K562 (cell line): ENCODE measurements around the gene ENC1. TPM values are rescaled to one million over a fixed set of nuclear protein-coding genes. Genes with fewer than 3 reads are reported as not detected.

Experiments
- ATAC-seq: fragments of 200-7000 bp; cut with Tn5 transposase; 3 replicates; pipeline ENCODE4 v1.9.1; 2020; ENCODE audit warnings: moderate library complexity
- BruUV-seq: library from RNA; stranded (reverse); fragments of 400-500 nt; replicated peaks from 2 replicates; lab custom pipeline; 2021; lab: Mats Ljungman, UMichigan
- CTCF ChIA-PET: fragments of 300-600 bp; formaldehyde crosslinking; extraction: SDS; loops from one replicate; lab custom pipeline; 2021; ENCODE audit warnings: low intra/inter-chr PET ratio; lab: Yijun Ruan, JAX
- POLR2A ChIA-PET: fragments of 300-600, 350-650 bp; sonication (Branson Sonifier 250); formaldehyde crosslinking; extraction: SDS; loops from one replicate; lab custom pipeline; 2021; ENCODE audit warnings: antibody characterized with exemption, inconsistent platforms; lab: Yijun Ruan, JAX
- DNase-seq, 4 experiments: peaks; one replicate each; pipeline versions ENCODE4 v3.0.0 to v3.0.0-alpha.2; 2011 to 2018; ENCODE audit warnings: low spot score in 3 of 4, mixed read lengths in 3 of 4; ENCODE audit errors: extremely low read depth in 1 of 4
- FAIRE-seq: peaks from 2 replicates; lab custom pipeline; 2011; peaks lifted over from hg19 to GRCh38; lab: Jason Lieb, UNC
- H2AFZ ChIP-seq: 2 replicates; pipeline ENCODE4 v1.6.0; 2011; ENCODE audit warnings: low read depth, low read length, control low read depth, inconsistent platforms
- H3K27ac ChIP-seq: fragments of 200-600 bp; 3 replicates; pipeline ENCODE4 v1.8.0; 2011; ENCODE audit warnings: low read depth, mild to moderate bottlenecking, control low read depth, inconsistent platforms, low read length, moderate library complexity, mixed read lengths; ENCODE audit errors: extremely low read depth
- H3K27me3 ChIP-seq, 2 experiments: fragments of 300-600 bp in 1 of 2; 2 replicates in 1 of 2; 3 replicates in 1 of 2; pipeline versions ENCODE4 v1.6.0 to v1.8.0; 2011; ENCODE audit warnings: inconsistent platforms in 2 of 2, low read length in 2 of 2, mild to moderate bottlenecking in 1 of 2, mixed read lengths in 1 of 2, moderate library complexity in 1 of 2; ENCODE audit not compliant: control insufficient read depth in 2 of 2, insufficient read depth in 2 of 2
- H3K36me3 ChIP-seq: fragments of 300-600 bp; 3 replicates; pipeline ENCODE4 v1.8.0; 2011; ENCODE audit warnings: mild to moderate bottlenecking, low read length, inconsistent platforms; ENCODE audit not compliant: control insufficient read depth, insufficient read depth
- H3K4me1 ChIP-seq, 2 experiments: fragments of 200-600 bp in 1 of 2; replicated peaks in 1 of 2; 2 replicates in 1 of 2; 3 replicates in 1 of 2; pipeline versions ENCODE4 v1.5.1 to v1.8.0; 2011; ENCODE audit warnings: inconsistent platforms in 2 of 2, low read length in 2 of 2, mild to moderate bottlenecking in 1 of 2, mixed read lengths in 1 of 2, moderate library complexity in 1 of 2; ENCODE audit not compliant: control insufficient read depth in 2 of 2, insufficient read depth in 2 of 2
- H3K4me2 ChIP-seq: 2 replicates; pipeline ENCODE4 v1.6.1; 2011; ENCODE audit warnings: low read length, control low read depth, inconsistent platforms, mixed read lengths; ENCODE audit not compliant: insufficient read depth
- H3K4me3 ChIP-seq: fragments of 200-600 bp; sonication (generic), shearing (Covaris generic); 2 replicates; pipeline ENCODE4 v1.5.1; 2016; ENCODE audit warnings: control low read depth, inconsistent platforms
- H3K79me2 ChIP-seq: fragments of 200-600 bp; 3 replicates; pipeline ENCODE4 v1.8.0; 2011; ENCODE audit warnings: low read length, inconsistent platforms; ENCODE audit not compliant: control insufficient read depth, insufficient read depth
- H3K9ac ChIP-seq, 2 experiments: 2 replicates each; pipeline versions ENCODE4 v1.6.0 to v1.6.1; 2011; ENCODE audit warnings: low read depth in 2 of 2, low read length in 2 of 2, control low read depth in 1 of 2, inconsistent platforms in 1 of 2, mild to moderate bottlenecking in 1 of 2, mixed read lengths in 1 of 2; ENCODE audit not compliant: insufficient read depth in 1 of 2
- H3K9me1 ChIP-seq: one replicate; pipeline ENCODE4 v1.6.0; 2011; ENCODE audit warnings: inconsistent platforms, mild to moderate bottlenecking, low read length, moderate library complexity; ENCODE audit not compliant: control insufficient read depth, insufficient read depth
- H3K9me3 ChIP-seq: replicated peaks from 2 replicates; pipeline ENCODE4 v1.5.1; 2011; ENCODE audit warnings: low read depth, low read length, inconsistent platforms; ENCODE audit not compliant: control insufficient read depth, insufficient read depth
- H4K20me1 ChIP-seq: replicated peaks from 2 replicates; pipeline ENCODE4 v1.6.1; 2011; ENCODE audit warnings: low read length, inconsistent platforms, mixed read lengths; ENCODE audit not compliant: control insufficient read depth, insufficient read depth
- BRF2 ChIP-seq: IDR thresholded peaks from 3 replicates; pipeline ENCODE4 v1.6.1; 2011; ENCODE audit warnings: borderline replicate concordance, mild to moderate bottlenecking; ENCODE audit not compliant: insufficient read length, insufficient read depth
- COPS2 ChIP-seq: fragments of 450-650 bp; conservative IDR thresholded peaks from 2 replicates; pipeline ENCODE4 v1.6.1; 2016; ENCODE audit warnings: mild to moderate bottlenecking, moderate library complexity
- CTCF ChIP-seq, 3 experiments: IDR thresholded peaks in 2 of 3; conservative IDR thresholded peaks in 1 of 3; 2 replicates each; pipeline ENCODE4 v1.5.1; 2011 to 2012; ENCODE audit warnings: low read length in 3 of 3, mild to moderate bottlenecking in 3 of 3, control low read depth in 2 of 3, improper control_type of control experiment in 1 of 3, inconsistent platforms in 1 of 3, low read depth in 1 of 3, mixed read lengths in 1 of 3, moderate library complexity in 1 of 3; ENCODE audit not compliant: insufficient read depth in 2 of 3
- HDGF ChIP-seq: fragments of 450-650 bp; IDR thresholded peaks from 2 replicates; pipeline ENCODE4 v1.6.1; 2016
- KDM4B ChIP-seq, 2 experiments: fragments of 450-650 bp in 1 of 2; sonication (generic) in 1 of 2; IDR thresholded peaks; 2 replicates each; pipeline ENCODE4 v1.6.1; 2016 to 2017; ENCODE audit warnings: borderline replicate concordance in 2 of 2, antibody characterized with exemption in 1 of 2, low read depth in 1 of 2, mild to moderate bottlenecking in 1 of 2
- MYBL2 ChIP-seq, 2 experiments: fragments of 450-650 bp in 1 of 2; sonication (generic) in 1 of 2; formaldehyde crosslinking in 1 of 2; IDR thresholded peaks; 2 replicates each; pipeline versions ENCODE4 v1.6.1 to v1.8.1; 2017 to 2022; ENCODE audit warnings: borderline replicate concordance in 1 of 2, inconsistent platforms in 1 of 2, low read depth in 1 of 2, mild to moderate bottlenecking in 1 of 2, missing genetic modification reagents in 1 of 2, moderate library complexity in 1 of 2
- RBM15 ChIP-seq: fragments of 200-400 bp; formaldehyde crosslinking; IDR thresholded peaks from 2 replicates; pipeline ENCODE4 v1.6.1; 2018; ENCODE audit warnings: mild to moderate bottlenecking, low read length, moderate library complexity; ENCODE audit not compliant: insufficient read depth
- SMAD3 ChIP-seq: fragments of 450-650 bp; formaldehyde crosslinking; conservative IDR thresholded peaks from 2 replicates; pipeline ENCODE4 v1.4.0; 2020; ENCODE audit warnings: mild to moderate bottlenecking
- WGBS: fragments of 100-300 bp; shearing (Covaris generic); methylation state at CpG from one replicate; pipeline ENCODE4 v1.1.6; 2016; ENCODE audit warnings: low coverage, mixed read lengths; ENCODE audit not compliant: insufficient coverage; ENCODE audit errors: missing lambda C conversion rate; 5-methylcytosine and 5-hydroxymethylcytosine counted together
- in situ Hi-C: fragments of 300-500 bp; cut with MboI; formaldehyde crosslinking; loops from 4 replicates; pipeline ENCODE4 v1.15.0; 2018; ENCODE audit warnings: inconsistent platforms, mixed read lengths
- intact Hi-C: fragments of 100-400 bp; cut with micrococcal nuclease; formaldehyde crosslinking; loops from 2 replicates; pipeline ENCODE4 v1.14.2; 2022
- polyA plus RNA-seq, 8 experiments: library from polyadenylated mRNA; depleted of rRNA in 4 of 8; stranded (reverse) in 5 of 8; unstranded in 3 of 8; fragments of >200 nt; fragmentation: Nextera tagmentation in 2 of 8; fragmentation: Illumina TruSeq in 1 of 8; extraction: Ambion mirVana in 2 of 8; extraction: Trizol in 1 of 8; gene quantifications; 2 replicates each; pipeline versions ENCODE4 v1.2.1 to v1.2.3, GENCODE V29; 2011 to 2014; ENCODE audit warnings: inconsistent platforms in 1 of 8, missing spikeins in 1 of 8
- total RNA-seq, 7 experiments: library from RNA; depleted of rRNA in 6 of 7; stranded (reverse); fragments of >200 nt in 6 of 7; fragmentation: Illumina TruSeq in 2 of 7; extraction: Trizol in 2 of 7; gene quantifications; 2 replicates each; pipeline versions ENCODE4 v1.2.1 to v1.2.3, GENCODE V29; 2011 to 2021; ENCODE audit warnings: low replicate concordance in 1 of 7
- TF ChIP-seq, protein P1 (sequence below): sonication (generic); formaldehyde crosslinking; IDR thresholded peaks from 2 replicates; pipeline ENCODE4 v1.8.0; 2022; ENCODE audit warnings: mild to moderate bottlenecking, missing genetic modification reagents

ENC1 gene
- total and polyA plus RNA-seq, 9 of the 15 experiments (the other 6 are each of a cell fraction or from before 2014, with no cell fraction given) = 0.17 to 3.2 (median 0.97) TPM

- POLR2A ChIA-PET = no interaction called here
- H2AFZ ChIP-seq = no peak overlapping the region
- ATAC-seq (no peak), FAIRE-seq (no peak), DNase-seq (no peak)
- H3K27me3 ChIP-seq = peaks cover 3 to 15% of the 10 kb centered on the region in 2 experiments; a peak in 3 of 5 replicates
- H3K4me1 ChIP-seq = peaks cover 3 to 11% of the 10 kb centered on the region in 2 experiments; a peak in 2 of 5 replicates
- no peaks in the 10 kb centered on the region for H3K36me3 ChIP-seq
- H3K79me2 ChIP-seq = no peaks in the 10 kb centered on the region
- no peaks in the 10 kb centered on the region for H3K9me3 ChIP-seq
- H3K4me3 ChIP-seq = no peak overlapping the region
- no peak overlapping the region for H3K9ac ChIP-seq
- CTCF ChIA-PET = interaction anchor here (0.6 kb wide), 1 partner anchor 51 kb away, joined by 3 read pairs; the partner anchor contains the start of gene HEXB
- BruUV-seq = no TSS peak
- 49% methylated on average over 9 of the region's 9 CpGs for WGBS
- H4K20me1 ChIP-seq = no peaks in the 10 kb centered on the region
- no peaks in the 10 kb centered on the region for H3K9me1 ChIP-seq
- TF ChIP-seq HDGF = no peak
- TF ChIP-seq, protein P1, sequence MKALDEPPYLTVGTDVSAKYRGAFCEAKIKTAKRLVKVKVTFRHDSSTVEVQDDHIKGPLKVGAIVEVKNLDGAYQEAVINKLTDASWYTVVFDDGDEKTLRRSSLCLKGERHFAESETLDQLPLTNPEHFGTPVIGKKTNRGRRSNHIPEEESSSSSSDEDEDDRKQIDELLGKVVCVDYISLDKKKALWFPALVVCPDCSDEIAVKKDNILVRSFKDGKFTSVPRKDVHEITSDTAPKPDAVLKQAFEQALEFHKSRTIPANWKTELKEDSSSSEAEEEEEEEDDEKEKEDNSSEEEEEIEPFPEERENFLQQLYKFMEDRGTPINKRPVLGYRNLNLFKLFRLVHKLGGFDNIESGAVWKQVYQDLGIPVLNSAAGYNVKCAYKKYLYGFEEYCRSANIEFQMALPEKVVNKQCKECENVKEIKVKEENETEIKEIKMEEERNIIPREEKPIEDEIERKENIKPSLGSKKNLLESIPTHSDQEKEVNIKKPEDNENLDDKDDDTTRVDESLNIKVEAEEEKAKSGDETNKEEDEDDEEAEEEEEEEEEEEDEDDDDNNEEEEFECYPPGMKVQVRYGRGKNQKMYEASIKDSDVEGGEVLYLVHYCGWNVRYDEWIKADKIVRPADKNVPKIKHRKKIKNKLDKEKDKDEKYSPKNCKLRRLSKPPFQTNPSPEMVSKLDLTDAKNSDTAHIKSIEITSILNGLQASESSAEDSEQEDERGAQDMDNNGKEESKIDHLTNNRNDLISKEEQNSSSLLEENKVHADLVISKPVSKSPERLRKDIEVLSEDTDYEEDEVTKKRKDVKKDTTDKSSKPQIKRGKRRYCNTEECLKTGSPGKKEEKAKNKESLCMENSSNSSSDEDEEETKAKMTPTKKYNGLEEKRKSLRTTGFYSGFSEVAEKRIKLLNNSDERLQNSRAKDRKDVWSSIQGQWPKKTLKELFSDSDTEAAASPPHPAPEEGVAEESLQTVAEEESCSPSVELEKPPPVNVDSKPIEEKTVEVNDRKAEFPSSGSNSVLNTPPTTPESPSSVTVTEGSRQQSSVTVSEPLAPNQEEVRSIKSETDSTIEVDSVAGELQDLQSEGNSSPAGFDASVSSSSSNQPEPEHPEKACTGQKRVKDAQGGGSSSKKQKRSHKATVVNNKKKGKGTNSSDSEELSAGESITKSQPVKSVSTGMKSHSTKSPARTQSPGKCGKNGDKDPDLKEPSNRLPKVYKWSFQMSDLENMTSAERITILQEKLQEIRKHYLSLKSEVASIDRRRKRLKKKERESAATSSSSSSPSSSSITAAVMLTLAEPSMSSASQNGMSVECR (CRISPR knock-in tag) = no peak
- TF ChIP-seq MYBL2 (IDR thresholded peaks at IDR 0.05; ENCODE audit: low read depth) = no peak
- no peak for TF ChIP-seq MYBL2 (CRISPR knock-in tag; IDR thresholded peaks at IDR 0.05; ENCODE audit: borderline replicate concordance)
- no peak for TF ChIP-seq KDM4B (IDR thresholded peaks at IDR 0.05; ENCODE audit: borderline replicate concordance in 2 of 2, low read depth in 1 of 2)
- no peak for TF ChIP-seq SMAD3 (CRISPR knock-in tag)
- TF ChIP-seq CTCF (IDR thresholded peaks at IDR 0.05 in 2 of 3, conservative IDR thresholded peaks at IDR 0.05 in 1 of 3; ENCODE audit: insufficient read depth in 2 of 3, low read depth in 1 of 3, low read length in 3 of 3) = no peak
- no peak for TF ChIP-seq RBM15
- TF ChIP-seq COPS2 = no peak
- TF ChIP-seq BRF2 = no peak
- intact Hi-C loops (no loop called here), in situ Hi-C loops (loop anchor here (25.0 kb wide), 1 partner anchor 596 kb away; no protein-coding TSS in a partner anchor)
- H3K4me2 ChIP-seq = no peak overlapping the region
- H3K27ac ChIP-seq = no peak overlapping the region
Measured at GRCh38 chr5:74633695-74634094, 6.8 kb downstream of the ENC1 start.
